GM18502 (cell line): ENCODE data around the gene CNTRL.
"Not testable (repeated sequence)": the region's sequence is repeated elsewhere in the genome, so short reads cannot be mapped to it uniquely, and the experiment has no call there.

Experiments
- ATAC-seq: cut with Tn5 transposase; IDR thresholded peaks from one replicate; pipeline ENCODE4 v1.9.1; 2021; ENCODE audit warnings: mild to moderate bottlenecking; ENCODE audit not compliant: unreplicated experiment, poor library complexity

CNTRL gene

DNA sequence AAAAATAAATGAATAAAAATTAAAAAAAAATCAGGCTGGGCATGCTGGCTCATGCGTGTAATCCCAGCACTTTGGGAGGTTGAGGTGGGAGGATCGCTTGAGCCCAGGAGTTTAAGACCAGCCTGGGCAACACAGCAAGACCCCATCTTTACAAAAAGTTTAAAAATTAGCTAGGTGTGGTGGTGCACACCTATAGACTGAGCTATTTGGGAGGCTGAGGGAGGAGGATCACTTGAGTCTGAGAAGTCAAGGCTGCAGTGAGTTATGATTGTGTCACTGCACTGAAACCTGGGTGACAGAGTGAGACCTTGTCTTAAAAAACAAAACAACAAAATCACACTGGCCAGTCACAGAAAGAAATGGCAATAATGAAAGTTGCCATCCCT is 3.4 kb upstream of the CNTRL start:
- ATAC-seq: no peak

GRCh38 chr9:121071756-121072421 is 2.9 kb upstream of the CNTRL start:
- peak; percentile 45 for ATAC-seq

GRCh38 chr9:121073038-121073437 is 1.7 kb upstream of the CNTRL start:
- no peak for ATAC-seq

DNA sequence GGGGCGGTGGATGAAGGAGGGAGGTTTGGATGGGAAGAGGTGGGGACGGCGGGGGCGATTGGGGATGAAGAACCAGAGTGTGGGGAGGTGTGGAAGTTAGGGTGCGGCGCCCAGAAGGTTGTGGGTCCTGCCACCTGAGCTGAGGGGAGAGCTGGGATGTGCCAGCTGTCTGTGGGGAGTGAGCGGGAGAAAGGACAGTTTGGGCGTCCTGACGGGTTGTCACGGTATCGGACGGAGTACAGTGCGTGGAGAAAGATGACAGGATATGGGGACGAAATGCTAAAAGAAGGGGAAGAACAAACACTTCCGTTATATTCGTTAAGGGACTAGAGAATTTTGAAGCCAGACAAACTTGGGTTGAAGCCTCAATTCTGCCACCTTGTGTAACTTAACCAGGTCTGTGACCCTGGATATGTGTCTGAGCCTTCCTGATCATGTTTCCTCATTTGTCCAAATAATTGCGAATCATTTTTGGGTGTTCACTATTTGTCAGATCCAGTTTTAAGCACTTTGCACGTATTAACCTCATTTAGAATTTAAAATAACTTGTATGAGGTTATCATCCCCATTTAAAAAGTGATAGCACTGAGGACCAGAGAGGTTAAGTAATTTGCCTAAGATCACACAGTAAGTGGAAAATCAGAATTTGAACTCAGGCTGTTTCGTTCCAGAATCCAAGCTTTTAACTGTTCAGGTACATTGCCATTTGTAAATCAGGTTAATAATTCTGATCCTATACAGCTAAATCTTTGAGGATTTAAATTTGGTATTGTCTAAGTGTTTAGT is 689 bp downstream of the CNTRL start:
- peak; percentile 16 for ATAC-seq

GRCh38 chr9:121082075-121082474 is 7.3 kb downstream of the CNTRL start:
- no peak for ATAC-seq

GRCh38 chr9:121085661-121086060 is 10.9 kb downstream of the CNTRL start:
- no peak for ATAC-seq

DNA sequence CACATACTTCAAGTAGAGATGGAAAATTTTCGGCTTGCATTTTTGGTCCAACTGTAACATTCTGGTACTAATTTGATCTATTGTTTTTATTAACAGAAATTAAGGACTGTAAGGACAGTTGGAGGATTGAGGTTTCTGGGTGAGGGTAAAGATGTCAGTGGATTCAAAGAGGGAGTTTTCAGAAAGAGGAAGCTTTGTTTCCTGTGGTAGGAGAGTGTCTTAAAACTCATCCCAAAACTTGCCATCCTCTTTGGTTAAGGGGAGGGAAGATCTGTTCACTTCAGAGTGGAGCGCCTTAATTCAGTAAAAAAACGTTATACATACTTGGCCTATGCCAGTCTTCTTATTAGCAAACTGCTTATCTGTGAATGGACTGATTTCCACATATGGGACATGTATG is 13.8 kb downstream of the CNTRL start:
- no peak for ATAC-seq

- not testable (repeated sequence) for ATAC-seq
These were observed 16.0 kb downstream of the CNTRL start for GRCh38 chr9:121090743-121091142.

DNA sequence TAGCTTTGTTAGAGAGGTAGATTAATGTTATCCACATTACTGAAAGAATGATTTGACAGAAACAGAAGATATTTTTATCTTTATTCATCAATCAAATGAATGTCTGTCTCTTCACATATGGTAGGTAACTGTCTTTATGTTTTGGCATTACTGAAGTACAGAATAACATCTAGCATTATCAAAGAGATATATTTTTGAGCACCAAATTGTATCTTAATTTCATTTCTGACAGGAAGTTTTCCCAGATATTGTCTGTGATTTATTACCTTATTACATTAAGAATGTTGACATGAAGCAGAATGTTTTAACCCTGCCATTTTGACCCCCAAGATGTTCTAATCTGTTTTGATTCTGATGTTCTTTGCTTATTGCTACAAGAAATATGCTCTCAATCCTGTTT is 20.3 kb downstream of the CNTRL start:
- no peak for ATAC-seq

DNA sequence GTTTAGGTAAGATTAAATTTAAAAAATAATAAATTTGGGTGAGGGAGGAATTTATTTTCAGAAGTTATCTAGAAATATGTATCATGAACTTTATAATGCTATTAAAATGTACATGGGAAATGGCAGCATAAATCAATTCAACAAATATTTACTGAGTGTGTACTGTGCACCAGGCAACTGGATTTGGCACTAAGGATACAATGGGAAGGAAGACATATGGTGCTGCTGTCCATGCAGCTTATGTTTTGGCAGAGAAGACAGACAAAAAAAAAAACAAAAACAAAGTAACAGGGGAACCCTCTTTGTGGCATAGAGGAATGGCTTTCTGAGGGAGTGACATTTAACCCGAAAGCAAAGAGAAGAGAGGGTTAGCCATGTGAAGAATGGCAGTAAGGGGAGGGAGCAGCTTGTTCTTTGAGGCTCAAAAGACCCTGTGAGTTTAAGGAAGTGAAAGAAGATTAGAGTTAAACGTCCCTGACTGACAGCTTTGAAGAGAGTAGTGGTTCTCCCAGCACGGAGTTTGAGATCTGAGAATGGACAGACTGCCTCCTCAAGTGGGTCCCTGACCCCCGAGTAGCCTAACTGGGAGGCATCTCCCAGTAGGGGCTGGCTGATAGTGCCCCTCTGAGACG is 23.9 kb downstream of the CNTRL start:
- ATAC-seq: no peak

DNA sequence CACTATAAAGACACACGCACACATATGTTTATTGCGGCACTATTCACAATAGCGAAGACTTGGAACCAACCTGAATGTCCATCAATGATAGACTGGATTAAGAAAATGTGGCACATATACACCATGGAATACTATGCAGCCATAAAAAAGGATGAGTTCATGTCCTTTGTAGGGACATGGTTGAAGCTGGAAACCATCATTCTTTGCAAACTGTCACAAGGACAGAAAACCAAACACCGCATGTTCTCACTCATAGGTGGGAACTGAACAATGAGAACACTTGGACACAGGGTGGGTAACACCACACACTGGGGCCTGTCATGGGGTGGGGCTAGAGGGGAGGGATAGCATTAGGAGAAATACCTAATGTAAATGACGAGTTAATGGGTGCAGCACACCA is 29.3 kb downstream of the CNTRL start:
- ATAC-seq: not testable (repeated sequence)

- ATAC-seq: no peak
These were observed 30.8 kb downstream of the CNTRL start for GRCh38 chr9:121105531-121105930.

GRCh38 chr9:121107029-121107428 is 32.3 kb downstream of the CNTRL start:
- ATAC-seq: no peak

DNA sequence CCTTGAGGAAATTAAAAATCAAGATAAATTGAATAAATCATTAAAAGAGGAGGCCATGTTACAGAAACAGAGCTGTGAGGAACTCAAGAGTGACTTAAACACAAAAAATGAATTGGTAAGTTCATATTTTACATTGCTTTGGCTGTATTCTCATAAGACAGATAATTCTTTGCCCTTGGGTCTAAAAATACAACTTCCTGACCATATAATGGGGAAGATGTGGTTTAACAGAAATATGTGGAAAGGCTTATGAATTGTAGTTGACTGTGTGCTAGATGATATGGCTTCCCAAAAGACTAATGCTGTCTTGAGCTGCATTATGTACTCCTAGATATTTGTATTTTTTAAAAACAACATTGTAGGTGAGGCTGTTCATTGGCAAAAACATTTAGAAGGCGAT is 33.1 kb downstream of the CNTRL start:
- ATAC-seq: no peak

DNA sequence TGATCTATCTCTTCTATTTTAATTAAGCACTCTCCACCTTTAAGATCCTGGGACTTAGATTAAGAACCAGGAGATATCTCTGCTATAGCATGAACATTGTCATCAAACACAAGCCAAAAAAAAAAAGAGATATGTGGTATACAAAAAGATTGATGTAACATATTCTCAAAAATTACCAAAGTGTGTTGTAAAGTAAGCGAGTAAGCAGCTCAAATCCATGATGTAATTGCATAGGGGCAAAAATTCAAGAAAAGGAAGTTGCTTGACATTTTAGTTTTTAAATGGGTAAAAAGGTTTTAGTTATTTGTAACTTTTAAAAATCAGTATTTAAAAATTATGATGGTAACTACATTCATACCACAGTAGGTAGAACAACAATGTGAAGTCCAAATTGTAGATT is 40.7 kb downstream of the CNTRL start:
- ATAC-seq: no peak

- no peak for ATAC-seq
These were observed 43.5 kb downstream of the CNTRL start for GRCh38 chr9:121118266-121118665.

GRCh38 chr9:121120386-121120785 is 45.6 kb downstream of the CNTRL start:
- ATAC-seq: no peak

DNA sequence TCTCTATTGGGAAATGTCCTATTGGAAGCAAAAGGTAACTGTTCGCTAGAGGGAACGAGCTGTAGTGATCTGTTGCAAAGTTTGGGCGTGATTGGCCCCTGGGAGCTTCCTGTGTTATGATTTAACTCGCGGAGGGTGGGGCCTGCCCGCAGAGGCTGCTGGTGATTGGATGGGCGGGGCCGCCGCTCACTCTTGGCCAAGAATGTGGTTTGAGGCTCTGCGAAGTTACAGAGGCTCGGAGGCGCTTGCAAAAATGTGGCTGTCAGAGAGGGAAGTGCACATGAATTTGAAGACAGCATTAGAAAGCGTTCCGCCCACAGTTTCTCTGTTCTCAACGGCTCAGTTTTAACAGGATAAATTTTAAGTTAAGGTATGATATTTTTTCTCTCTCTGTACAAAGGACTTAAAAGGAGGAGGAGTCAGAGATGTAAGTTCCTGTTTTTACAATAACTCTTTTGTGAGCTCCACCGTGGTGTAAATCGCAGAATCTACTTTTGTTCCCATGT is 46.9 kb downstream of the CNTRL start:
- ATAC-seq: peak; percentile 99

DNA sequence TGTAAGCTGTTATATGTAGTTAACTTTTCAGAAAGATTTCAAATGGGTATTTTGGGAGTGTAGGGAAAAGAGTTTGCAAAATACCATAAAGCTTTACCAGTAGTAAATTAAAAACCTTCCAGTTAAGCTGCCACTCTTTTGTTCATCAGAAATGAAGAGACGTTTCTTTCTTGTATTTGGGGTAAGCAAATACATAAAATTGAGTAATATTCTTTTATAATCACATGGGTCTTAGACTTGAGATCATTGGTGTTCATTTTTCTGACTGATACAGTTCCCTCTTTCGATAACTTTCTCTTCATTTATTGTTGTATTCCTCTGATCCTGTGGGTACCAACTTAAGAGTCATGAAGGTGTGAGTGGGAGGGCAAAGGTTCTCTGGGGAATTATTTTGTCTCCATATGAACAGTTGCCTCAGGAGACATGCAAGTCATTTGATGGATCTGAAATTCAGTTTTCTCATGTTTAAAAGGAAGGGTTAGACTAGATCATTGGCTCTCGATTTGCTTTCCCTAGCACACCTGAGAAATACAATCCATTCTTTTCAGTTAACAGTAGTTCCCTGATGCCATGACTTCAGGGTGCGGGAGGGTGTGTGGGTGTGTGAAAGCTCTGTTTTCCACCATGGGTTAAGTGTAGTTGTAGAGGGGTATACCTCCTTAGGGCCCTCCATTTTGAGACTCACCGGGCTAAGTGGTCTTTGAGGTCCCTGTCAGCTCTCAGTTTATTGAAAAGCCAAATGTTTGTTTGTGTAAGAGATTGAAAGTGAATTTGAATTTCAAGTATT is 47.7 kb downstream of the CNTRL start:
- no peak for ATAC-seq

DNA sequence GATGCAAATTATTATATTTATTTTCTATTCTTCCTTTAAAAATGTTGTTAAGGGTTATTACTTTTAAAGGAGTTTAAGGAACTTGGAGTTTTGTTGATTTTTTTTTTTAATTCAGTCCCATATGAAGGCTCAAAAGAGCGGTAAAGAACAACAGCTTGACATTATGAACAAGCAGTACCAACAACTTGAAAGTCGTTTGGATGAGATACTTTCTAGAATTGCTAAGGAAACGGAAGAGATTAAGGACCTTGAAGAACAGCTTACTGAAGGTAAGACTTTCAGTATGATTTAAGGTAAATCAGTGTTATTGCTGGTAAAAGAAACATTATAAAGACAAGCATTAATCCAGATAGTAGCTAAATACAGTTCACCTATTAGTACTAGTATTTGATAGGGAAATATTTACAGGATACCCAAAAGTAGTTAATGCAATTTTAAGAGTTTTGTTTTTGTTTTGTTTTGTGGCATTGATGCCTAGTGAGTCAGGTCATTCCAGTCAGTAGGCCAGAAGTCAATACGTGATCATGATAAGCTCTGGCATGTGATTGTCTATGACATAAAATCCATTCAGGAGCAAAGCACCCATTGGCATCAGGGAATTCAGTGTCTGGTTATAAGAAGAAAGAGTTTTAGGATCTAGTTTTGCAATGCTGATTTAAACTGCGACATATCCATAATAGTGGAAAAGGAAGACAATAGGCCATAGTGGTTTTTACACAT is 49.2 kb downstream of the CNTRL start:
- no peak for ATAC-seq
